GM12891 (cell line): ENCODE results near the gene ADGRD2.

Experiments
- DNase-seq: peaks from one replicate; pipeline ENCODE4 v3.0.0; 2011; ENCODE audit warnings: low spot score; ENCODE audit not compliant: insufficient read length
- FAIRE-seq: peaks from 2 replicates; lab custom pipeline; 2011; peaks lifted over from hg19 to GRCh38; lab: Jason Lieb, UNC
- PAX5 ChIP-seq: IDR thresholded peaks from 2 replicates; pipeline ENCODE4 v1.6.1; 2011; ENCODE audit warnings: low read length, moderate library complexity, mild to moderate bottlenecking; ENCODE audit not compliant: insufficient read depth, severe bottlenecking
- POLR2A ChIP-seq: IDR thresholded peaks from 2 replicates; pipeline ENCODE4 v1.6.1; 2011; ENCODE audit warnings: low read depth, low read length, control low read depth
- POLR2AphosphoS5 ChIP-seq: IDR thresholded peaks from 2 replicates; pipeline ENCODE4 v1.6.1; 2011; ENCODE audit warnings: low read depth, low read length, control low read depth
- POU2F2 ChIP-seq: IDR thresholded peaks from 2 replicates; pipeline ENCODE4 v1.6.1; 2011; ENCODE audit warnings: low read depth, mild to moderate bottlenecking, control low read depth, low read length, moderate library complexity
- SPI1 ChIP-seq: IDR thresholded peaks from 2 replicates; pipeline ENCODE4 v1.6.1; 2011; ENCODE audit warnings: low read depth, low read length, control low read depth
- TAF1 ChIP-seq: IDR thresholded peaks from 2 replicates; pipeline ENCODE4 v1.6.1; 2011; ENCODE audit warnings: low read depth, low read length, control low read depth

ADGRD2 gene

DNA sequence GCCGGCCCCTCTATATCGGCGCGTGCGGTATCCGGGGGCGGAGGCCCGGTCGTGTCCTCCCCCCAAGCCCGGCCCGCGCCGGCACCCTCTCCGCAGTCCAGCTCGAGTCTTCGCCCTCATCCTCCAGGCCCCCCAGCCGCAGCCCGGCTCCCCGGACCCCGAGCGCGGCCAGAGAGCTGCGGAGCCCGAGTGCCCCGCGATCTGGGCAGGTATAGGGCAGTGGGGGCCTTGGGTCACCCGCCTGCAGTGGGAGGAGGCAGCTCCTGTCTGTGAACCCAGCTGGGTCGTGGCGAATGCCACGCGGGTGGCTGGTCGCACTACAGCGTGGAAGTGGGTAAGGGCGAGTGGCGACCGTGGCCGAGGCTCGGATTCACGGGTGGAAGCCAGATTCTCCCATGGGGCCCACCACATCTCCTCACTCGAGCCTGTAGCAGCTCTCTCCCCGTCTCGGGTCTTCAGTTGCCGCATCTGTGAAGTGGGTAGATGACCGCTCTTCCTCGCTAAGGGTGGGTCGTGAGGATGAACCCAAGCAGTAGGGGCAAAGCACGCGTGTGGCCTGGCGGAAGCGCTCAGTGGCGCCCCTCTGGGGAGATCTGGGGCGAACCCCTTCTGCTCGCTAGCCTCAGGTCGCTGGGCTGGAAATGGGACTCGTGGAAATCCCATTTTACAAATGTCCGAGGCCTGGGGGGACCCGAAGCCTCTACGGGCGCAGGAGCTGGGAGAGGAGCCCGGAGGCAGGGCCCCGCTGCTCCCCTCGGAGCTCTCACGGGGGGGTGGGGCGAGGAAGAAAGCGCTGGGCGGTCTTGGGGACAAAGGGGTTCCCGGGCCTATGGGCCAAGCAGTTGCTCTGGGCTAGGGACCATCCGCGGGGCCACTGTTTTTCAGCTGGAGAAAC is 55.0 kb downstream of the ADGRD2 start:
- TF ChIP-seq POLR2AphosphoS5 (no peak), TAF1 (no peak), POLR2A (no peak), PAX5 (no peak), SPI1 (no peak), POU2F2 (no peak)
- no peak for FAIRE-seq

GRCh38 chr9:124505901-124506346 is 55.7 kb downstream of the ADGRD2 start:
- TF ChIP-seq SPI1: no peak
- TF ChIP-seq PAX5: no peak
- no peak for TF ChIP-seq POLR2AphosphoS5
- TF ChIP-seq POU2F2: no peak
- TF ChIP-seq TAF1: no peak
- no peak for TF ChIP-seq POLR2A
- FAIRE-seq (no peak), DNase-seq (no peak)

More for the DNA sequence above, 55.0 kb downstream of the ADGRD2 start:
- DNase-seq: peak; percentile 19

DNA sequence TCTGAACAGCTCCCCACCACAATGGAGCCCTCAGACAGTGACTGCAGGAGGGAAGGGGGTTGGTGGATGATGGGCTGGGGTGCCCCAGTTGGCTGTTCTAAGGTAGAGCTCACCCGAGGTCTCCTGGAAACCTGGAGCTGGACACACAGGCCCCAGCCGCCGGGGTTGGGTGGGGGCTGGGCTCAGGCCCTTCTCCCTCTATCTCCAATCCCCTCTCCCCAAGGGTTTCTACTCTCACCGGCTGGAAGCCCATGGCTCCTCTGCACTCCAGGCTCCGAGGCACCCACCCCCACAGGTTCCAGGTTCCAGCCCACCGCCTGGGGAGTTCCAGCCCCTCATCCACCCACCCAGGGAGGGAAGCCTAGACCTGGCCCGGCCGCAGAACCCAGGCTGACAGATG is 56.2 kb downstream of the ADGRD2 start:
- peak; percentile 15 for DNase-seq
- FAIRE-seq: no peak
- TF ChIP-seq POLR2AphosphoS5: no peak
- TF ChIP-seq POU2F2: no peak
- no peak for TF ChIP-seq PAX5
- TF ChIP-seq POLR2A: no peak
- TF ChIP-seq SPI1: no peak
- no peak for TF ChIP-seq TAF1

GRCh38 chr9:124506931-124507879 is 57.0 kb downstream of the ADGRD2 start, which contains the start of gene NR5A1:
Gene NR5A1 (minus strand): TSS chr9:124507399. CDS start chr9:124503395, 4,004 bp downstream.
- FAIRE-seq: no peak
- DNase-seq: peak; percentile 12
- TF ChIP-seq SPI1 (no peak), POU2F2 (no peak), TAF1 (no peak), PAX5 (no peak), POLR2AphosphoS5 (no peak), POLR2A (no peak)

DNA sequence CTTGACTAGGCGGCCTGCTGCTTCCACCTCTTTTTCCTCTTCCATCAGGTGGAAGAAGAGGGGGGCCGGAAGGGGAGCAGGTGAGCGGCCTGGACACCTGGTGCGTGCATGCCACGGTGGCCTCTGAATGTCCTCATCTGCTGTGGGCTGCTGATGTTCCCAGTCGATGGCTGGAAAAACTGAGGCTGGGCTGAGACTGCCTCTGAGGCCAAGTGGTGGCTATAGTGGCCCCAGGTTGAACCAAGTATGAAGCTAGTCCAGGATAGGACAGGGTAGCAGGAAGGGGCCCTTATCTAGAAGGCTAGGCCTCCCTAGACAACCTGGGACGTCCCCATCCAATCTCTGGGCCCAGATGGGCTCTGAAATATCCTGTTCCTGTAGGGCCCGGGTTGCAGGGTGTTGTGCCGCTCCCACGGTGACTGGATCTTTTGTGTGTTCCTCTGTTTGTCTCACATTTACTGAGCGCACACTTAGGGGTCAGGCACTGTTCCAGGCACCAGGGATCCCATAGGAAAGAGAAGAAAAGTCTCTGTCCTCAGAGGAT is 57.7 kb downstream of the ADGRD2 start:
- no peak for TF ChIP-seq TAF1
- TF ChIP-seq POLR2A: no peak
- no peak for TF ChIP-seq PAX5
- no peak for TF ChIP-seq POLR2AphosphoS5
- TF ChIP-seq POU2F2: no peak
- TF ChIP-seq SPI1: no peak
- FAIRE-seq (no peak), DNase-seq (peak; percentile 17)

GRCh38 chr9:124510650-124511425 is 60.6 kb downstream of the ADGRD2 start:
- peak; percentile 19 for DNase-seq
- TF ChIP-seq TAF1 (no peak), POU2F2 (no peak), POLR2AphosphoS5 (no peak), SPI1 (no peak), PAX5 (no peak), POLR2A (no peak)
- FAIRE-seq: no peak

DNA sequence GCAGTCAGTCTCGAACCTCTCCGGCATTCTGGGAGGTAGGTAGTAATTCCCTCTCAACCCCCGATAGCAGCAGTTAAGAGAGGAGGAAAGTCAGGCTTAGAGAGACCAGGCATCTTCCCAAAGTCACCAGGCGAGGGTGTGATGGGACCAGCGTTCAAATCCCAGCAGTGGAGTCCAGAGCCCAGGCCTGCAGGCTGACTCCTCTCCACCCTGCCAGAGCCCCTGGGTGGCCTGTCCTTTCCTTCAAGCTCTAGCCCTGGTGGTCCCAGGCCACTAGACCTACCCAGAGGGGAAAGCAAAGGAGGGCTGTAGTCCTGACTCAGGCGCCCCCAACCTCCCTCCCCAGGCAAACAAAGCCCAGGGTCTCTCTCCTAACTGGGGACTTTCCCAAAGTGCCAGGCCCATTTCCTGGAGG is 61.2 kb downstream of the ADGRD2 start:
- FAIRE-seq (no peak), DNase-seq (peak; percentile 10)
- TF ChIP-seq TAF1 (no peak), PAX5 (no peak), POLR2AphosphoS5 (no peak), POLR2A (no peak), POU2F2 (no peak), SPI1 (no peak)
